ENCODE results near the gene TBC1D1.

TBC1D1 gene
- 65.2 to 74.0 (median 69.9) reads per million in 4 donors for total RNA-seq

GRCh38 chr4:37890801-37891259 is at the start of gene TBC1D1:
Gene TBC1D1 (plus strand): TSS chr4:37891084. CDS start chr4:37902096, 11,012 bp downstream.
- peak in 3 of 5 donors; percentile 9 to 57 (median 24) for DNase-seq

DNA sequence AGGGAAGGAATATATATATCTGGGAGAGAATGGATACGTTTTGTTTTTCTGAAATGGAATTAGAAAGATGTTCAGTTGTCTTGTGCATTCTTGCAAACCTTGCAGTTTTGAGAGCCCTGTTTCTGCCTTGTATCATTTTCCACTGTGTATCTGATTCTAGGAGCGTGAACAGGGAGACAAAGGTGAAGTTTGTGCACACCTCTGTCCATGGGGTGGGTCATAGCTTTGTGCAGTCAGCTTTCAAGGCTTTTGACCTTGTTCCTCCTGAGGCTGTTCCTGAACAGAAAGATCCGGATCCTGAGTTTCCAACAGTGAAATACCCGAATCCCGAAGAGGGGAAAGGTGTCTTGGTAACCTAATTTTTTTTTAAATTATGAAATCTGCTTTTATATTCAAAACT is 46.7 kb upstream of the TBC1D1 start:
- DNase-seq = no peak

- DNase-seq = no peak
Observed at GRCh38 chr4:37845201-37845600, 45.7 kb upstream of the TBC1D1 start.

- no peak for DNase-seq
Observed at GRCh38 chr4:37847311-37847884, 43.5 kb upstream of the TBC1D1 start.

GRCh38 chr4:37852376-37852775 is 38.5 kb upstream of the TBC1D1 start:
- no peak for DNase-seq

GRCh38 chr4:37858112-37858511 is 32.8 kb upstream of the TBC1D1 start:
- DNase-seq = no peak

DNA sequence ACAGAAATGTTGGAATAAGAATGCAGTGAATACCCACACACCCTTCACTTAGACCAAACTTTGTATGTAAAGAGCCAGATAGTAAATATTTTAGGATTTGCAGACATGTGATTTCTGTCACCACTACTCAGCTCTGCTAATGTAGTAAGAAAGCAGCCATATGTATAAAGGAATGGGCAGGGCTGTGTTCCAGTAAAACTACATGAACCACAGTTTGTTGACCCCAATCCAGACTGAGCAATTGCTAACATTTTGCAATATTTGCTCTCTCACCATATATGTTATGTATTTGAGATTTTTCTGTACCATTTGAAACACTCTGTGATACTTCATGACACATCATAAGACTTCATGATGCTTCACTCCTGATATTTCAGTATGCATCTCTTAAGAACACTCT is 32.0 kb upstream of the TBC1D1 start:
- no peak for DNase-seq

GRCh38 chr4:37860266-37860665 is 30.6 kb upstream of the TBC1D1 start:
- no peak for DNase-seq

DNA sequence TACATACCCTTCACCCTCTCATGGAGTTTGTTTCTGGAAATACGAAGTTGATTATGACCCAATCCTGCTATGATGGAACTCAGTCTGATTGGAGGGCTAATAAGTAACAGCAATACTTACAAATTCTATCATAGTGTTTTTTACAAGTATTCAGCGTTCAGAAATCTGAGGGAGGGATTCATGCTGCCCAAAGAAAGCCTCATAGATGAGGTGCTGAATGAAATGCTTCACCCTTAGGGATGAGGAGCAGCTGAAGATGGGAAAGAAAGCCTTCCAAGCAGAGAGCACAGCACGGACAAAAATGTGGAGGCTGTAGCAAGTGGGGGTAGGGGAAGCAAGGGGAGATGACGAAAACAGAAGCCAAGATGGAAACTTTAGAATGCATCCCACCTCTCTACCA is 27.9 kb upstream of the TBC1D1 start:
- no peak for DNase-seq

GRCh38 chr4:37864786-37865185 is 26.1 kb upstream of the TBC1D1 start:
- no peak for DNase-seq

DNA sequence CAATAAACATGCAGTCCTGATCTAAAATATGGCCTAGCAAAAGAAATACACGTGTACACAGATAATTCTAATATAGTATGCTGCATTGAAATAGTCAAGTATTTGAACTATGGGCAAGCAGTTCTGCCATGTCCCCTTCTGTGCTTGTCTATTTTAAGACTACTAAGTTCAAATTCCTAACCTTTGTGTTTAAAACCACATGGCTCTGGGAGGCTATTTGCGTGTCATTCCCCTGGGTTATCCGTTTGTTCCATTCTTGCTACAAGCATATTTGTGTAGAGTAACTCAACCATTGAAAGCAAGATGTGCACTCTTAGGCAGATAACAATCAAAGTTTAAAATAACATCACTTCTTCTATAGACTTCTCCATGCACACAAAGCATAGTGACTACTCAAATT is 25.4 kb upstream of the TBC1D1 start:
- no peak for DNase-seq

- no peak for DNase-seq
Observed at GRCh38 chr4:37867102-37867501, 23.8 kb upstream of the TBC1D1 start.

DNA sequence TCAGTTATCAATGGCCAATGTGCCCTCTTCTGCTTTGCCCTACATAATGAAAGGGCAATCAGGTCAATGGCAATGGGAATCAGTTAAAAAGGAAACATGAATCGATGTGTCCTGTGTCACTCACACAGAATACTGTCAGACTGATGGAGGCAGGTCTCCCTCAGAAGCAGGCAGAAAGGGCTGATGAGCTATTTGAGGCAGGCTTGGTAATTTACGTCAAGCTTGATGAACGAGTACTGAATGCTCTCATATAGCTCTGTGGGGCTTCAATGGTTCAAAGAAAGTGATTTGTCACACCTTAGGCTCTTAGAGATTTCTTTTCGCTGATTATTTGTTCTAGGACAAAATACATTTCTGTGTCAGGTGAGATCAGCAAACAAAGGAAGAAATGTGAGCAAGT is 22.6 kb upstream of the TBC1D1 start:
- no peak for DNase-seq

- DNase-seq = no peak
Observed at GRCh38 chr4:37872310-37872988, 18.4 kb upstream of the TBC1D1 start.

GRCh38 chr4:37873386-37873785 is 17.5 kb upstream of the TBC1D1 start:
- no peak for DNase-seq

DNA sequence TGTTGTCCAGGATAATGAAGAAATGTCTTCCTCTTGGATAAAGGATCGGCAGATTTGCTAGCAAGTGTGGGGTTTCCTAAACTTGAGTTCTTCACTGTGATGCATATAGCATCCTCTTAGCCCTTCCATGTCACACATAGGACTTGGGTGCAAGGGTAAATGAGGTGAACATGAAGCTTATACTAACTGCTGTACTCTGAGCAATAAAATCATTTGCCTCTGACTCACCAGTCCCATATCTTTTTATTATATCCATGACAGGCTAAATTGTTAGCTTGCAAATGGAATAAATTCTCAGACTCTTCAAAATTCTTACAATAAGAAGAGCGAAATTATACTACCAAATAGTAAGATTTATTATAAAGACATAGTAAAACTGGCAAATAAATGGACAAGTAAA is 14.7 kb upstream of the TBC1D1 start:
- no peak for DNase-seq

GRCh38 chr4:37879365-37879764 is 11.5 kb upstream of the TBC1D1 start:
- no peak for DNase-seq

DNA sequence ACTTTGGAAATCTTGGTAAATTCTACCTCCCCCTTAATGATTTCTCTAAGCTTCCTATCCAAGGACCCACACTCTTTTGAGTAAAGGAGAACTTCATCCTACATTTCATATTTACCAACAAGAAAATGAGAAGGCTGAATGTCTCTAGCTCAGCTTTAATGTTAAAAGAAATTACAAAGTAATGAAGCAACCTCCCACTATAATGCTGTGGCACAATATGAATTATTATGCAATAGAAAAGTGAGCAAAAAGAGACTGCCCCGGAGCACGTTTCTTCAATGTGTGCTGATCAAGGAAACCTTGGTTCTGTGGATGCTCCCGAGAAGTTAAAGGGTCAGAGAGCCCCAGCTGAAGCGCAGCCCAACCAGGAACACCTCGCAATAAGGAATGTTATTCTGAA is 9.1 kb upstream of the TBC1D1 start:
- DNase-seq = no peak

- DNase-seq = no peak
Observed at GRCh38 chr4:37882665-37883296, 8.1 kb upstream of the TBC1D1 start.

GRCh38 chr4:37884855-37885487 is 5.9 kb upstream of the TBC1D1 start:
- DNase-seq = no peak

- DNase-seq = no peak
Observed at GRCh38 chr4:37885496-37885895, 5.4 kb upstream of the TBC1D1 start.

DNA sequence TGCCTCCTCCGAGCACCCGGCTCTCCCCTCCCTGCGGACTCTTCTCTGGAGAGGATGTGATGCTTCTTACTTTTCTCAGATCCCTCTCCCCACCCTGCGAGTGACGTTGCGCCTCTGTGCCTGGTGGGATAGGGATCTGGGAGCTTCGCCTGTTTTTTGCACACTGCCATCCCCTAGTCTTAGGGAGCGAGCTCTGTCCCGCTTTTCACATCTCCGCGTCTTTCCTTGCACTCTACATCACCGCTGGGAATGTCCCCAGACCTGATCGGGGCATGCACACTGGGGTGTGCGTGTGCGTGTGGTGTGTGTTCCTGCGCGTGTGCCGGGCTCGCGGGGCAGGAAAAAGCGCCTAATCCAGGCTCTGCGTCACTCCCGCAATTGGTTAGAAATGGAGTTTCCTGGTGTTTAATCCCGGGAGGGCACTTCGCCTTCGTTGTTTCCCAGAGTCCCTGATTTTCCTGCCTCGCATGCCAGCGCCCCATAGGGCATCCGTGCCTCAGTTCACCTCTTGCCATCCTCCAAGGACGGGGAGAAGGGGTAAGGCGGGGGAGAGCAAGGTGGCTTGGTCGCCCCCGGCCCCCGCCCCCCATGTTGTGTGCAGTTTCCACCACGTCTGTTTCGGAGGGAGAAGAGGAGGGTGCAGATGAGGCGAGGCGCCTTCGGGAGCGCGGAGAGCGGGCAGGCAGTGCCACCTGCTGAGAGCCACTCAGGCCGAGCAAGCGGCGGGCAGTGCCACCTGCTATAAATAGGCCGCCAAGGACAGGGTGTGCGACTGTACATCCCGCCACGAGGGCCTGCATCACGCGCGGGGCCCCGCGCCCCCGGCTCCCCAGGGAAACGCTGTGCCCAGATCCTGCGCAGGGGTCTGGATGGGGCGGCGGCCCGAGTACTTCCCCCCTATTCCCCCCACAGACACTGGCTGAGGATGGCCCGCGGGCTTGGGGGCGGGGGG is 759 bp upstream of the TBC1D1 start:
- peak in 4 of 5 donors; percentile 8 to 45 (median 17) for DNase-seq
